HG03439 (cell line): Measurements from ENCODE around the gene ICAM4.

Source experiments
- ATAC-seq: cut with Tn5 transposase; IDR thresholded peaks from one replicate; pipeline ENCODE4 v1.9.1; 2021; ENCODE audit warnings: mild to moderate bottlenecking, moderate library complexity; ENCODE audit not compliant: unreplicated experiment

Gene ICAM4

DNA sequence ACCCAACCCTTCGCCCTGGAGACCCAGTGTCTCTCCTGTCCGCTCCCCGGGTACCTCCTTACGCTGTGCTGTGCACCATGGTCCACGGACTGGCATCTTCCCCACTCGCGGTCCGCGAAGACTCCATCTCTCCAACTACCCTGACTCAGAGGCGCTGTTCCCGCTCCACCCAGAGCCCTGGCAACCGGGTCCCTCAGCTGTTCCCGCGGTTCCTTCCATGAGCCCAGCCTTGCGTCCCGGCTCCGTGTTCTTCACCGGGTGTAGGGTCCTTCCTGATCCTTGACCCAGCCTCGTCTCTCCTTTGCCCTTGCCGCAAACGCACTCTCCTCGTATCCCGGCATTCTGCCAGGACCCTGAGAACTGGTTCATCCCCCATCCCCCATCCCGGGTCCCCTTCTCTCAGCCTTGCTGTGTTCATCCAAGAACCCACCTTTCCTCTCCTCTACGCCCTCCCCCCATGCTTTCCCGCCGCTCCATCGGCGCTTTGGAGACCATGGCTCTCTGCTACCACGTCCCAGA is 3.7 kb downstream of the ICAM4 start:
- no peak for ATAC-seq

DNA sequence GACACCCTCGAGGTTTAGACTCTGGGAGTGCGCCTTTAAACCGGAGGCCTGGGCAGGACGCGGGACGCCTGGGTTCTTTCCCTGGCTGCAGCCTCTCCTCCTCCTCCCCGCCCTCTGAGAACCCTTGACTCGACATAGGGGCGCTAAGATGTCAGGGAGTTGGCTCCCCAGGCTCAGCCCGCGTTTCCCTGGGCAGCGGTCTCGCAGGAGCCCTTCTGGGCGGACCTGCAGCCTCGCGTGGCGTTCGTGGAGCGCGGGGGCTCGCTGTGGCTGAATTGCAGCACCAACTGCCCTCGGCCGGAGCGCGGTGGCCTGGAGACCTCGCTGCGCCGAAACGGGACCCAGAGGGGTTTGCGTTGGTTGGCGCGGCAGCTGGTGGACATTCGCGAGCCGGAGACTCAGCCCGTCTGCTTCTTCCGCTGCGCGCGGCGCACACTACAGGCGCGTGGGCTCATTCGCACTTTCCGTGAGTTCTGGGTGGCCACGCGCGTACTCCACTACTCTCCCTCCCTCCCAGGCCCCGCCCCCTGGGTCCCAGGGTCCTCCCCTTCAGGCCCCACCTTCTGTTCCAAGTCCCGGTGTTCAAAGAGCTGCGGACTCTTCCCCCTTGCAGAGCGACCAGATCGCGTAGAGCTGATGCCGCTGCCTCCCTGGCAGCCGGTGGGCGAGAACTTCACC is 4.3 kb downstream of the ICAM4 start:
- ATAC-seq: no peak

DNA sequence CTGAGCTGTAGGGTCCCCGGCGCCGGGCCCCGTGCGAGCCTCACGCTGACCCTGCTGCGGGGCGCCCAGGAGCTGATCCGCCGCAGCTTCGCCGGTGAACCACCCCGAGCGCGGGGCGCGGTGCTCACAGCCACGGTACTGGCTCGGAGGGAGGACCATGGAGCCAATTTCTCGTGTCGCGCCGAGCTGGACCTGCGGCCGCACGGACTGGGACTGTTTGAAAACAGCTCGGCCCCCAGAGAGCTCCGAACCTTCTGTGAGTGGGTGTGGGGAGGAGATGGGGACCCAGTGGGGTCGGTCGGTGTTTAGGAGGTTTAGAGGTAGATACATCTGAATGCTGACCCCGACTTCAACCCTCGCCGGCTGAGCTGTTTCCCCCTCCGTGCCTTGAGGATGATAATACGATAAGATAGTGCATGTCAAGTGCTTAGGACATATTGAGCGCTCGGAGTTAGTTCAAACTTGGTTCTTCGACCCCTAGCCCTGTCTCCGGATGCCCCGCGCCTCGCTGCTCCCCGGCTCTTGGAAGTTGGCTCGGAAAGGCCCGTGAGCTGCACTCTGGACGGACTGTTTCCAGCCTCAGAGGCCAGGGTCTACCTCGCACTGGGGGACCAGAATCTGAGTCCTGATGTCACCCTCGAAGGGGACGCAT is 4.9 kb downstream of the ICAM4 start:
- no peak for ATAC-seq

DNA sequence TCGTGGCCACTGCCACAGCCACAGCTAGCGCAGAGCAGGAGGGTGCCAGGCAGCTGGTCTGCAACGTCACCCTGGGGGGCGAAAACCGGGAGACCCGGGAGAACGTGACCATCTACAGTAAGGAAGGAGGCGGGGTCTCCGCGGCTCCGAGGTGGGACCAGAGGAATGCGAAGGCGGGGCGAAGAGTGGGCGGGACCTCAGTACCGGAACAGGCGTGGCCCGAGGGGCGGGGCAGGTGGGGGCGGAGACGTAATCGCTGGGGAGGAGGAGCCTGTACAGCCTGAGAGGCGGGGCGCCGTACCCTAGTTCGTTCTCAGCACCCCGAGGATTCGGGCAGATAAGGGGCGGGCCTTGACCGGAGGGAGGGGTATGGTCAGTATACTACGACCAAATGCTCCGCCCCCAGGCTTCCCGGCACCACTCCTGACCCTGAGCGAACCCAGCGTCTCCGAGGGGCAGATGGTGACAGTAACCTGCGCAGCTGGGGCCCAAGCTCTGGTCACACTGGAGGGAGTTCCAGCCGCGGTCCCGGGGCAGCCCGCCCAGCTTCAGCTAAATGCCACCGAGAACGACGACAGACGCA is 5.5 kb downstream of the ICAM4 start:
- ATAC-seq: no peak

DNA sequence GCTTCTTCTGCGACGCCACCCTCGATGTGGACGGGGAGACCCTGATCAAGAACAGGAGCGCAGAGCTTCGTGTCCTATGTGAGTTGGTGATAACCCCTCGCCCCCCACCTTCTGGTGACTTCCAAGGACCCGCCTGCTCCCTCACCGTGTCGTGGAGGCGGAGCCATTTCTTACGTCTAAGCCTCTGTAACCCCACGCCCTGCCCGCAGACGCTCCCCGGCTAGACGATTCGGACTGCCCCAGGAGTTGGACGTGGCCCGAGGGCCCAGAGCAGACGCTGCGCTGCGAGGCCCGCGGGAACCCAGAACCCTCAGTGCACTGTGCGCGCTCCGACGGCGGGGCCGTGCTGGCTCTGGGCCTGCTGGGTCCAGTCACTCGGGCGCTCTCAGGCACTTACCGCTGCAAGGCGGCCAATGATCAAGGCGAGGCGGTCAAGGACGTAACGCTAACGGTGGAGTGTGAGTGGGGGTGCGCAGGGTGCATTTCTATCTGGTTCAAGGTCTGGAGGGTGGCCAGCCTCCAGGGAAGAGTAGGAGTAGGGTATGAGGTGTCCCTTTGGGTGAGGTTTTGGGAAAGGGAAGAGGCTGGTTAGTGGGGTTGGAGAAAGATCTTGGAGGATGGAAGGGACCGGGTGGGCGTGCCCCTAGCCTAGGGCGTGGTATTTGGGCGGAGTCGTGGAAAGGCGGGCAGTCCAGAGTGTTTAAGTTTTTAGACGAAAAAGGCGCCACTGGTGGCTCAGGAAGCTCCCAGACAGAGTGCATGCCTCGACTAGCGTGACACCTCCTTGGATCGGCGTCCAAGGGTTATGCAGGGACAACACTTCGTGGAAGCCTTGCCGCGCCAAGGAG is 6.3 kb downstream of the ICAM4 start:
- no peak for ATAC-seq

DNA sequence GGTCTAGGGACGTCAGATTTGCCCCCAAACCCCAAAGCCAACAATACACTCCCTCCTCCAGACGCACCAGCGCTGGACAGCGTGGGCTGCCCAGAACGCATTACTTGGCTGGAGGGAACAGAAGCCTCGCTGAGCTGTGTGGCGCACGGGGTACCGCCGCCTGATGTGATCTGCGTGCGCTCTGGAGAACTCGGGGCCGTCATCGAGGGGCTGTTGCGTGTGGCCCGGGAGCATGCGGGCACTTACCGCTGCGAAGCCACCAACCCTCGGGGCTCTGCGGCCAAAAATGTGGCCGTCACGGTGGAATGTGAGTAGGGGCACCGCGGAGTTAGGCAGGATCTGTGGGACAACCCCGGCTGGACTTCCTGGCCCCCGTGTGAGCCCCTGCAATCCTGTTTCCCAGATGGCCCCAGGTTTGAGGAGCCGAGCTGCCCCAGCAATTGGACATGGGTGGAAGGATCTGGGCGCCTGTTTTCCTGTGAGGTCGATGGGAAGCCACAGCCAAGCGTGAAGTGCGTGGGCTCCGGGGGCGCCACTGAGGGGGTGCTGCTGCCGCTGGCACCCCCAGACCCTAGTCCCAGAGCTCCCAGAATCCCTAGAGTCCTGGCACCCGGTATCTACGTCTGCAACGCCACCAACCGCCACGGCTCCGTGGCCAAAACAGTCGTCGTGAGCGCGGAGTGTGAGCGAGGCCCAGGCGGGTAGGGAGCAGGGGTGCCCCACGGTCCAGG is 7.0 kb downstream of the ICAM4 start:
- no peak for ATAC-seq

DNA sequence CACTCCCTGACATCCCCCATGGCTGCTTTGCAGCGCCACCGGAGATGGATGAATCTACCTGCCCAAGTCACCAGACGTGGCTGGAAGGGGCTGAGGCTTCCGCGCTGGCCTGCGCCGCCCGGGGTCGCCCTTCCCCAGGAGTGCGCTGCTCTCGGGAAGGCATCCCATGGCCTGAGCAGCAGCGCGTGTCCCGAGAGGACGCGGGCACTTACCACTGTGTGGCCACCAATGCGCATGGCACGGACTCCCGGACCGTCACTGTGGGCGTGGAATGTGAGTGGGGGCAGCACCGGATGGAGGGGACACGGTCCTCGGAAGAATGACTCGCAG is 7.6 kb downstream of the ICAM4 start:
- no peak for ATAC-seq

DNA sequence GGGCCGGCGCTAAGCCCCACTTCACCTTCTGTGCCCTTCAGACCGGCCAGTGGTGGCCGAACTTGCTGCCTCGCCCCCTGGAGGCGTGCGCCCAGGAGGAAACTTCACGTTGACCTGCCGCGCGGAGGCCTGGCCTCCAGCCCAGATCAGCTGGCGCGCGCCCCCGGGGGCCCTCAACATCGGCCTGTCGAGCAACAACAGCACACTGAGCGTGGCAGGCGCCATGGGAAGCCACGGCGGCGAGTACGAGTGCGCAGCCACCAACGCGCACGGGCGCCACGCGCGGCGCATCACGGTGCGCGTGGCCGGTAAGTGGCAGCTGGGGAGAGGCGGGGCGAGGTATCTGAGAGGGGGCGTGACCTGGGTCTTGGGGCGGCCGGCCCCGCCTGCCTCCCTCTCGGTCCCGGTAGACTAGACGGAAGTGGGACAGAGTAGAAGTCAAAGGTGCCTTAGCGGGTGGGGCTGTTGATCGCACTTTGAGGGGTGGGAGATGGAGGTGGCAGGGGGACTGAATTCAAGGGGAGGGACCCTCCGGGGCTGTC is 8.6 kb downstream of the ICAM4 start:
- no peak for ATAC-seq

DNA sequence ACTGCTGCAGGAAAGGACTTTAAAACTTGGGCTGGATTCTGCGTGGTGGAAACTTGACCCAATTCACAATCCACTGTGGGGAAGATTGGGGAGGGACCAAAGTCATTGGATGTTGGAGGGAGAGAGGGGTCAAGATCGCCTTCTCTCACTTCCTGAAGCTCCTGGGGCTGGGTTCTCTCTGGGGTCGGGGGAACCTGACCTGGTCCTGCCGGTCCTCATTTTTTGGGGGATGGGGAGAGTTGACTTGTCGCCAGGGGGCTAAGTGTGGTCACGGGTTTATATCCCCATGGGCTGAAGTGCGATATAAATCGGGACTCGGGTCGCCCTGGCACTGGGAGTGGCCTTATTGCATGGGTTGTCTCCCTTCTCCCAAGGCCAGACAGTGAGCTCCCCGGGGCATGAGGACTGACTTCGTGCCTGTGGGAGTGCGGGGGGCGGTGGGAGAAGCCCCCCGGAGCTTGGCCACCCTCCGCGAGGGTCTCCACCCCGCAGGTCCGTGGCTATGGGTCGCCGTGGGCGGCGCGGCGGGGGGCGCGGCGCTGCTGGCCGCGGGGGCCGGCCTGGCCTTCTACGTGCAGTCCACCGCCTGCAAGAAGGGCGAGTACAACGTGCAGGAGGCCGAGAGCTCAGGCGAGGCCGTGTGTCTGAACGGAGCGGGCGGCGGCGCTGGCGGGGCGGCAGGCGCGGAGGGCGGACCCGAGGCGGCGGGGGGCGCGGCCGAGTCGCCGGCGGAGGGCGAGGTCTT is 9.3 kb downstream of the ICAM4 start:
- no peak for ATAC-seq

DNA sequence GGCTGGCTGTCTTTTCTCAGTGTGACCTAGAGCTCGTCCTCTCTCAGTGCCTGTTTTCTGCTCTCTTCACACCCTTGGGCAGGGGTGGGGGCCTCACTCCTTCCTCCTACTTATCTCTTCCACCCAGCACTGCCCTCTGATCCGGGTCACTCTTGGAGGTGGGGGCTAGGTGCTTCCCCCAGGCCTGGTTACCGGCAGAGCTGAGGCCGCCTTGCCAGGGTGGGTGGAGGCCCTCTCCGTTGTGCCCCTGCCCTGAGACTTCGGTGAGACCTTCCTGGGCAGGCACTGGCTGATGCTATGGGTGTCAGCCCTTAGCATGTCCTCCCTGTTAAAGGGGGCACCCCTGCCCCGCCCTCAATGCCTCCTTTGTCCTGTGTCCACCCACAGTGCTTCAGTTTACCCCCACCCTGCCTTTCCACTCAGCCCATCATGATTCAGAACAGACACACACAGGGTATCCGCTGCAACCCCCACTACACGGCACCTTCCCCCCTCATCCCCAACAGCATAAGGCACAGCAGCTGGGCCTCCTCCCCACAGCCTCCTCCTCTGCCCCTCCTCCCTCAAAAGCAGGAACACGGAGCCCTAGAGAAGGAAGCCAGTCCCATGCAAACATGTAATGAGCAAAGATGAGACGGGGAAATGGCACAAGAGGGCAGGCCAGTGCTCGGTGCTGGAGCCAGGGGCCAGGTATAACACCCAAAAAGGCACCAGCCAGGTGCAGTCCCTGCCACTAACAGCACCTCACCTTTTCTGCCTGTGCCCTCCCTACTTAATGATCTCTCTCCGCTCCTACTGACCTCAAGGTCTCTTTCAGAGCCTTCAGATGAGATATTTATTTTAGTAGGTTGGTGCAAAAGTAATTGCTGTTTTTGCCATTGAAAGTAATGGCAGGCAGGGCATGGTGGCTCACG is 13.0 kb downstream of the ICAM4 start:
- no peak for ATAC-seq

DNA sequence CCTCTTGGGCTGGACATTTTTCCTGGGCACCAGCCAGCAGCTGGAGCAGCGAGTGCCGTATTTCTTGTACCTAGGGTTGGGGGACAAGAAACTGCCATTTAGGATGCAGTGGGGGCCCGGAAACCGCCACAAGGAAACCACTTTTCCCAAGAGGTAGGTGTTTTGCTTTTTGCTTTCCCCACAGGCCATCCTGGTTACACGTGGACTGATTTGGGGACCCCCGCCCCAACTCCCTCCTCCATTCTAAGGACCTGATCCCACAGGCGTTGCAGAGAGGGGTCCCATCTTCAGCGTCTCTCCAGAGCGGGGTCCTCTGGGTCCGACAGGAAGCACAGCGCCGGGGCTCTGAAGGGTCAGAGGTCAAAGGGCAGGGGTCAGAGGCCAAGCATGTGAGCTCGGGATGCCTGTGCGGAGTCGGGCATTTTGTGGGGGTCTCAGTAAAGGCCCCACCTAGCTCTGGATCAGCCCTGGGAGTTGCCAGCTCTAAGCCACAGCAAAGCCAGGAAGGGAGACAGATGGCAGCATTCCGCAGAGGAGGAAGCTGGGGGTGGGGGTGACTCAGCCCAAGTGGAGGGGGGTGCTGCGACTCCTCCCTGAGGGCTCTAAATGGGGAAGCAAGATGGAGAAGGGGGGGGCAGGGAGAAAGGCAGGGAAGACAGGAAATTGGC is 18.5 kb downstream of the ICAM4 start:
- no peak for ATAC-seq

DNA sequence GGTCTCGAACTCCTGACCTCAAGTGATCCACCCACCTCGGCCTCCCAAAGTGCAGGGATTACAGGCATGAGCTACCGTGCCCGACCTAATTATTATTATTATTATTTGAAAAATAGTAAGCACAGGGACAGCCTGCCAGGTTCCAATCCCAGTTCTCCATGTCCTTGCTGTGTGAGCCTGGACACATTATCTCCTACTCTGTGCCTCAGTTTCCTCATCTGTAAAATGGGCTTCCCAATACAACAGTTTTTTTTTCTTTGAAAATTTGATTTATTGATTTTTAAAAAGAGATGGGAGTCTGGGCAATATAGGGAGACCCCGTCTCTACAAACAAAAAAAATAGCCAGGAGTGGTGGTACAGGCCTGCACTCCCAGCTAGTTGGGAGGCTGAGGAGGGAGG is 19.6 kb downstream of the ICAM4 start:
- ATAC-seq: no peak

DNA sequence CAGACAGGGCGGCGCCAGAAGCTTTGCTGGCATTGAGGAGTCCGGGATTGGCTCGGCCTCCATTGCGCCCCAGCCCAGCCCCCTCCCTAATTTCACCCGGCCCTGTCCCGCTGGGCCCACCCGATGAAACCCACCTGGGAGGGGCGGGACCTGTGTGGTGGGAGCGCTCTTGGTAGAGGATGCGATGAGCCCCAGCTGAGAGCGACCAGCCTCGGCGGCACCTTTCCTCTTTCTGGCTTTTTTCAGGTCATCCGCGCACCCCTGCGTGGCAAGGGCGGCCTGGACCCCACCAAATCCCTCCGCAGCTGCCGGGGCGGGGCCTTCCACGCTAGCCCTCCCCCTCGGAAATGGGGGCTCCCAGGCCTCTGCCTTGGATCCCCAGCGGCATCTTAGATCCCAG is 22.7 kb downstream of the ICAM4 start, which contains the start of gene ZGLP1:
Gene ZGLP1, minus strand, starts transcription at position 393 of the 400 bp plus-strand sequence.
- no peak for ATAC-seq

DNA sequence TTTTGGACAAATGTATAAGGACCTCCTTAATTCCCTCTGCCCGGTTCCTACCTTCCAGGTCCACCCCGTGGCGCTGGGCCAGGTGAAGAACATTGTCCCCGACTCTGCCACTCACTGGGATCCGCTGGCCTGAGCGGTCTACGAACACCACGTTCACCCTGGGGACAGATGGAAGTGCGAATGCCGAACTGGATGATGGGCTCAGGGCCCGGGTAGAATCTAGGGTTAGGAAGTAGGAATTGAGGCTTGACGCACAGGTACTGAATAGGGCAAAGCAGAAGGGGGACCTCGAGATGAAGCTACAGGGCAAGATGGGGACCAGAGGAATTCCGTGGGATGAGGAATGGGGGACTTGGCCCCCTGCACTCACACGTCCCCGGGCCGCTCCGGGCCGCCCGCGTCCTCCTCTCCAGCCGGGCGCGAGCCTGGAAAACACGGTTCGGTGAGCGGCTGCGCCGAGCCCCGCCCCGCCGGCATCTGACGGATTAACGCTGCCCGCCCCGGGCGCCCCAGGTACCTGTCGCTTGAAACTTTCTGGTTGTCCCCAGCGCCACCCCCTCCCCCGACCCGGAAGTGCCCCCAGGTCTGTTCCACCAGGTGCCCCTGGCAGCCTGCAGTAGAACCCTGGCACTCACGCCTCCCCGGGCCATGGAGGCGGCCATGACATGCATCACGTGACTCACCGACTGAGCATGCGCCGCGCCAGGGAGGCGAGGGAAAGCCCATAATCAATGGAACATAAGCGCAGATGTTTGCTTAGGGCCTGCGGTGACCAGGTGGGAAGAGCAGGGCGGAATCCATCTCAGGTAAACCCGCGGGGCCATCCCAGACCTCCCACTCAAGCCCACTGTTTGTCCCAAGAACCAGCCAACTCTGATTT is 28.8 kb downstream of the ICAM4 start, which contains the start of gene FDX2:
Gene FDX2, minus strand, starts transcription at position 681 of the 880 bp plus-strand sequence. Its CDS starts 19 bp downstream, at position 662.
- peak; percentile 59 for ATAC-seq

DNA sequence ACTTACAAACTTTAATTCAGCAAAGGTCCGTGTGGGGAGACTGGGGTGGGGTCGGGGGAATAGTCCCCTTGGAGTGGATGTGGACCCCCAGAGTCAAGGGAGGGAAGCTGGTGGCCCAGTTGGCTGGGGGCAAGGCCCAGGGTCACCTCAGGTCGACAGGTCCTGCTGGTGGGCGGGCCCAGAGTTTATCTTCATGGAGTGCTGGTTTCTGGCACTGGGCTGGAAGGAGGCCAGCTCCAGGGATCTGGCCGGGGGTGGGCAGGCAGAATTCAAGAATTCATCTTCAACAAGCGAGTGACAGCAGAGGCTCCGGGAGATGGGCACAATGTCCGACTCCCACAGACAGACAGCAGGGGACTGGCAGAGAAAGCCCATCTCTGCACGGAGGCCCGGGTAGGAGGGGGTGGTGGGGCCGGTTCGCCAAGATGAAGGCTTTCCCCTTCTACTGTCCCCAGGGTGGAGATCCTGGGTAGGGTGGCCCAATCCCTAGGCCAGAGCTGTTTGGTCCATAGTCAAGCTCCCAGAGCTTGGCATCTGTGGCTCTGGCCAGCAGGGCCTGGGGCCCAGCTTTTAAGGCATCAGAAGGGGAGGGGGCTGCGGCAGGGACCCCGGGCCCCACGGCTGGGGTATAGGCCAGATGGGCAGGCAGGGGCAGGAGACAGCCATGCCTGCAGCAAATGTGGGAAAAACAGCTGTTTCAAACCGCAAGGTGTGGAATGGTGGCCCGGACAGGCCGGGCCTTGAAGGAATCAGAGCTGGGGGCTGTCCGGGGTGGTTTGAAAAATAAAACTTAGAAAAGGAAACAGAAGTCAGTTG is 29.7 kb downstream of the ICAM4 start:
- ATAC-seq: no peak
